ENCODE data around the gene SYNE2. TPM values are rescaled to one million over a fixed set of nuclear protein-coding genes. Genes with fewer than 3 reads are reported as not detected.

SYNE2 gene
- total RNA-seq, 1 experiment from 2014 or later = 94.2 TPM

- intact Hi-C loops (cut with micrococcal nuclease; ENCODE audit: unreplicated experiment) = no loop called here
- Histone ChIP-seq H3K9me3 (ENCODE audit: insufficient read depth, low read depth) (no peaks in the 10 kb centered on the region), H3K4me1 (replicated peaks; ENCODE audit: insufficient read depth) (no peaks in the 10 kb centered on the region), H3K9me2 (ENCODE audit: insufficient read depth) (no peaks in the 10 kb centered on the region), H3K27me3 (ENCODE audit: insufficient read depth, low read depth) (no peaks in the 10 kb centered on the region), H4K20me1 (ENCODE audit: insufficient read depth) (no peaks in the 10 kb centered on the region), H3K79me2 (ENCODE audit: low read depth) (0 out of 2 replicates have a peak, but pooled peaks cover 5% of the 10 kb centered on the region), H3K27ac (no peak overlapping the region), H3K36me3 (ENCODE audit: low read depth) (no peaks in the 10 kb centered on the region), H3F3A (ENCODE audit: insufficient read depth, low read depth) (no peaks in the 10 kb centered on the region), H3K4me2 (no peak overlapping the region), H2AFZ (no peak overlapping the region), H3K4me3 (no peak overlapping the region)
- BruUV-seq (replicated peaks) = no TSS peak
- ChIA-PET POLR2A (ENCODE audit: unreplicated experiment) (no interaction called here), CTCF (no interaction called here)
- no peak for DNase-seq
- TF ChIP-seq EZH2 (IDR thresholded peaks at IDR 0.05; ENCODE audit: low read depth) = no peak
- TF ChIP-seq CTCF (conservative IDR thresholded peaks at IDR 0.05) = no peak
Observed at GRCh38 chr14:63890553-63890952, 37.7 kb downstream of the SYNE2 start.

DNA sequence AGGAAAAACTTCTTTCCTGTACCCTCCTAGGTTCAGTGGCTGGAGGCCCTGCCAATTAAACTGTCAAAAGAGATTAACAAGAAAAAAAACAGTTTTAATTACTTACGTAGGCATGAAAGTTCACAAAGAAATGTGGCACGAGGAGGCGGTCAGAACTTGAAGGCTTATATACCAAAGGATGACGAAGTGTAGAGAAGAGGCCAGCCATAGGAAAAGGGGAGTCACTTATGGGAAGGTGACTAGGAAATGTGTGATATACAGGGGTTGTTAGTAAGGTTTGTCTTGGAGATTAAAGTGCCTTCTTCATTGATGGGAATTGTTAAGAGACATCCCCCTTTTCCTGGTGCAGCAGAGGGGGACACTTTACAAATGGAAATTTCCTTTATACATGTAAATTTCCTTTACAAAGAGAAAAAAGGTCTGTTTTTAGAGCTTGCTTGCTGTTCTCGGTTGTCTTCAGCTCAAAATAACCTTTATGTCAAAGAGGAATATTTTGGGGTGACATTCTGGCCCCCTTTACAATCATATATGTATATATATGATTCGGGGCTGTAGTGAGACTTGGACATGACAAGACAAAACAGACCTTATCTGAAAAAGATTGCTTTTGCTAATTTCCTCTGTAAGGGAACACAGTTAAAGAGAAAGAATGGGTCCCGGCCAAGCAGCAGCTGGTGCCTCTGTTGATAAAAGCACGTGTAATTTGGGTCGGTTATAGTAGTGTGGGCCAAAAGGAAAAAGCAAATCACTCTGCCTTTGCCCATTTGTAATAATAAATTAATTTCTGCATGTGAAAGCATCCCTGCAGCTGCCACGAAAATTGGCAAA lies 38.6 kb downstream of the SYNE2 start:
- no peaks in the 10 kb centered on the region for H4K20me1 ChIP-seq (ENCODE audit: insufficient read depth)
- H3K79me2 ChIP-seq (ENCODE audit: low read depth) = 0 out of 2 replicates have a peak, but pooled peaks cover 5% of the 10 kb centered on the region
- H3K4me2 ChIP-seq = no peak overlapping the region
- no peak for DNase-seq
- H3K4me3 ChIP-seq = no peak overlapping the region
- no peaks in the 10 kb centered on the region for H3K9me2 ChIP-seq (ENCODE audit: insufficient read depth)
- CTCF ChIA-PET = no interaction called here
- H3K9me3 ChIP-seq (ENCODE audit: insufficient read depth, low read depth) = no peaks in the 10 kb centered on the region
- POLR2A ChIA-PET (ENCODE audit: unreplicated experiment) = no interaction called here
- no TSS peak for BruUV-seq (replicated peaks)
- TF ChIP-seq EZH2 (IDR thresholded peaks at IDR 0.05; ENCODE audit: low read depth) (no peak), CTCF (conservative IDR thresholded peaks at IDR 0.05) (no peak)
- H3K36me3 ChIP-seq (ENCODE audit: low read depth) = no peaks in the 10 kb centered on the region
- H3K27me3 ChIP-seq (ENCODE audit: insufficient read depth, low read depth) = no peaks in the 10 kb centered on the region
- peaks cover 7% of the 10 kb centered on the region for H3K4me1 ChIP-seq (replicated peaks; ENCODE audit: insufficient read depth)
- no peak overlapping the region for H3K27ac ChIP-seq
- intact Hi-C loops (cut with micrococcal nuclease; ENCODE audit: unreplicated experiment) = no loop called here
- no peak overlapping the region for H2AFZ ChIP-seq
- H3F3A ChIP-seq (ENCODE audit: insufficient read depth, low read depth) = peaks cover under 1% of the 10 kb centered on the region; the same call in 1 of the 2 replicates

GRCh38 chr14:63892265-63892664 lies 39.5 kb downstream of the SYNE2 start:
- no peak for DNase-seq
- no peak overlapping the region for H2AFZ ChIP-seq
- TF ChIP-seq CTCF (conservative IDR thresholded peaks at IDR 0.05) (no peak), EZH2 (IDR thresholded peaks at IDR 0.05; ENCODE audit: low read depth) (no peak)
- CTCF ChIA-PET = no interaction called here
- H3K27ac ChIP-seq = no peak overlapping the region
- H3K4me3 ChIP-seq = no peak overlapping the region
- H3K4me2 ChIP-seq = no peak overlapping the region
- no peaks in the 10 kb centered on the region for H3K36me3 ChIP-seq (ENCODE audit: low read depth)
- 0 out of 2 replicates have a peak, but pooled peaks cover 5% of the 10 kb centered on the region for H3K79me2 ChIP-seq (ENCODE audit: low read depth)
- H4K20me1 ChIP-seq (ENCODE audit: insufficient read depth) = no peaks in the 10 kb centered on the region
- intact Hi-C loops (cut with micrococcal nuclease; ENCODE audit: unreplicated experiment) = no loop called here
- no peaks in the 10 kb centered on the region for H3K9me3 ChIP-seq (ENCODE audit: insufficient read depth, low read depth)
- peaks cover 14% of the 10 kb centered on the region for H3K4me1 ChIP-seq (replicated peaks; ENCODE audit: insufficient read depth)
- POLR2A ChIA-PET (ENCODE audit: unreplicated experiment) = no interaction called here
- H3K9me2 ChIP-seq (ENCODE audit: insufficient read depth) = no peaks in the 10 kb centered on the region
- no peaks in the 10 kb centered on the region for H3K27me3 ChIP-seq (ENCODE audit: insufficient read depth, low read depth)
- no TSS peak for BruUV-seq (replicated peaks)
- peaks cover 7% of the 10 kb centered on the region for H3F3A ChIP-seq (ENCODE audit: insufficient read depth, low read depth)

Data from PC-9 (cell line).